Uterus (tissue), 2 donors: ENCODE data around the gene KPNA3.

Experiments used
- POLR2A ChIP-seq, 2 donors: fragments of 450-650 bp; IDR thresholded peaks; one replicate each; pipeline ENCODE4 v1.6.1; 2016; ENCODE audit warnings: antibody characterized with exemption in 2 of 2, mild to moderate bottlenecking in 1 of 2, moderate library complexity in 1 of 2
- TF ChIP-seq, protein P1 (sequence below), 4 experiments: fragments of 200-600 bp in 2 of 4; fragments of 450-650 bp in 2 of 4; sonication (generic) in 2 of 4; IDR thresholded peaks; one replicate each; pipeline ENCODE4 v1.5.1; 2016 to 2019; ENCODE audit warnings: antibody characterized with exemption in 4 of 4, mild to moderate bottlenecking in 2 of 4, moderate library complexity in 1 of 4

DNA sequence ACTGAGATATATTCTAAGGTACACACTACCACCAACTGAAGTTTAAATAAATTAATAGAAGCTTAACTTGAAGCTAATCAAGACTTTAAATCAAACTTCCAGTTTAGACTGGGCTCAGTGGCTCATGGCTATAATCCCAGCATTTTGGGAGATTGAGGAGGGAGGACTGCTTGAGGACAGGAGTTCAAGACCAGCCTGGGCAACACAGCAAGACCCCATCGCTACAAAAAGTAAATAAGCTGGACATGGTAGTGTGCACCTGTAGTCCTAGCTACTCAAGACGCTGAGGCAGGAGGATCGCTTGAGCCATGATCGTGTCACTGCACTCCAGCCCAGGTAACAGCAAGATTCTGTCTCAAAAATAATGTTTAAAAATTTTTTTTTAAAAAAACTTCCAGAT, 8.6 kb downstream of the KPNA3 start:
- TF ChIP-seq, protein P1, sequence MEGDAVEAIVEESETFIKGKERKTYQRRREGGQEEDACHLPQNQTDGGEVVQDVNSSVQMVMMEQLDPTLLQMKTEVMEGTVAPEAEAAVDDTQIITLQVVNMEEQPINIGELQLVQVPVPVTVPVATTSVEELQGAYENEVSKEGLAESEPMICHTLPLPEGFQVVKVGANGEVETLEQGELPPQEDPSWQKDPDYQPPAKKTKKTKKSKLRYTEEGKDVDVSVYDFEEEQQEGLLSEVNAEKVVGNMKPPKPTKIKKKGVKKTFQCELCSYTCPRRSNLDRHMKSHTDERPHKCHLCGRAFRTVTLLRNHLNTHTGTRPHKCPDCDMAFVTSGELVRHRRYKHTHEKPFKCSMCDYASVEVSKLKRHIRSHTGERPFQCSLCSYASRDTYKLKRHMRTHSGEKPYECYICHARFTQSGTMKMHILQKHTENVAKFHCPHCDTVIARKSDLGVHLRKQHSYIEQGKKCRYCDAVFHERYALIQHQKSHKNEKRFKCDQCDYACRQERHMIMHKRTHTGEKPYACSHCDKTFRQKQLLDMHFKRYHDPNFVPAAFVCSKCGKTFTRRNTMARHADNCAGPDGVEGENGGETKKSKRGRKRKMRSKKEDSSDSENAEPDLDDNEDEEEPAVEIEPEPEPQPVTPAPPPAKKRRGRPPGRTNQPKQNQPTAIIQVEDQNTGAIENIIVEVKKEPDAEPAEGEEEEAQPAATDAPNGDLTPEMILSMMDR (IDR thresholded peaks at IDR 0.05): no peak
- TF ChIP-seq POLR2A (IDR thresholded peaks at IDR 0.05): no peak
